PC-9 (cell line): ENCODE measurements around the gene SALL3. TPM values are rescaled to one million over a fixed set of nuclear protein-coding genes. Genes with fewer than 3 reads are reported as not detected.

Experiments used
- BruUV-seq: library from RNA; stranded (reverse); fragments of 400-500 nt; replicated peaks from 2 replicates; lab custom pipeline; 2021; lab: Mats Ljungman, UMichigan
- CTCF ChIA-PET: fragments of 300-600 bp; sonication (Branson Sonifier 250); formaldehyde crosslinking; loops from one replicate; lab custom pipeline; 2022; ENCODE audit warnings: antibody characterized with exemption; lab: Charles Lee
- POLR2A ChIA-PET: fragments of 300-600 bp; sonication (Branson Sonifier 250); formaldehyde crosslinking; loops from one replicate; lab custom pipeline; 2022; ENCODE audit warnings: antibody characterized with exemption; ENCODE audit not compliant: unreplicated experiment; lab: Charles Lee
- DNase-seq, 2 experiments: peaks; one replicate each; pipeline versions ENCODE4 v3.0.0 to v3.0.0-alpha.2; 2015 to 2022; ENCODE audit warnings: mixed read lengths in 1 of 2
- H2AFZ ChIP-seq: fragments of 200-600 bp; sonication (generic); 2 replicates; pipeline ENCODE4 v1.8.1; 2017; ENCODE audit warnings: antibody characterized with exemption
- H3F3A ChIP-seq: fragments of 200-600 bp; sonication (generic); 2 replicates; pipeline ENCODE4 v1.8.1; 2017; ENCODE audit warnings: antibody characterized with exemption, mild to moderate bottlenecking, low read depth; ENCODE audit not compliant: insufficient read depth
- H3K27ac ChIP-seq: fragments of 200-600 bp; sonication (generic); 2 replicates; pipeline ENCODE4 v1.6.1; 2016; ENCODE audit warnings: mixed run types
- H3K27me3 ChIP-seq: fragments of 200-600 bp; sonication (generic); 2 replicates; pipeline ENCODE4 v1.6.1; 2016; ENCODE audit warnings: low read depth, mixed run types; ENCODE audit not compliant: insufficient read depth
- H3K36me3 ChIP-seq: fragments of 200-600 bp; sonication (generic); 2 replicates; pipeline ENCODE4 v1.6.1; 2016; ENCODE audit warnings: low read depth, mixed run types
- H3K4me1 ChIP-seq: fragments of 200-600 bp; sonication (generic); replicated peaks from 2 replicates; pipeline ENCODE4 v1.6.1; 2016; ENCODE audit warnings: mixed run types; ENCODE audit not compliant: insufficient read depth
- H3K4me2 ChIP-seq: fragments of 200-600 bp; sonication (generic); 2 replicates; pipeline ENCODE4 v1.6.1; 2017; ENCODE audit warnings: mixed run types
- H3K4me3 ChIP-seq: fragments of 200-600 bp; sonication (generic); 2 replicates; pipeline ENCODE4 v1.6.1; 2016; ENCODE audit warnings: mixed run types
- H3K79me2 ChIP-seq: fragments of 200-600 bp; sonication (generic); 2 replicates; pipeline ENCODE4 v1.6.1; 2017; ENCODE audit warnings: low read depth, mixed run types
- H3K9me2 ChIP-seq: fragments of 200-600 bp; sonication (generic); 2 replicates; pipeline ENCODE4 v1.8.1; 2017; ENCODE audit warnings: mild to moderate bottlenecking; ENCODE audit not compliant: insufficient read depth
- H3K9me3 ChIP-seq: fragments of 200-600 bp; sonication (generic); 2 replicates; pipeline ENCODE4 v1.8.1; 2016; ENCODE audit warnings: low read depth; ENCODE audit not compliant: insufficient read depth
- H4K20me1 ChIP-seq: fragments of 200-600 bp; sonication (generic); 2 replicates; pipeline ENCODE4 v1.8.1; 2017; ENCODE audit not compliant: insufficient read depth
- CTCF ChIP-seq: fragments of 200-600 bp; sonication (generic); conservative IDR thresholded peaks from 2 replicates; pipeline ENCODE4 v1.6.1; 2017; ENCODE audit warnings: mixed run types, antibody characterized with exemption, mild to moderate bottlenecking, moderate library complexity
- EZH2 ChIP-seq: fragments of 200-600 bp; sonication (generic); IDR thresholded peaks from 2 replicates; pipeline ENCODE4 v1.8.0; 2017; ENCODE audit warnings: antibody characterized with exemption, low read depth
- intact Hi-C: fragments of 100-400 bp; cut with micrococcal nuclease; formaldehyde crosslinking; loops from one replicate; pipeline ENCODE4 v1.10.0; 2022; ENCODE audit not compliant: unreplicated experiment
- total RNA-seq: library from RNA; stranded (reverse); gene quantifications from 2 replicates; pipeline ENCODE4 v1.2.3, GENCODE V29; 2021

The SALL3 gene
- total RNA-seq, 1 experiment from 2014 or later: not detected

DNA sequence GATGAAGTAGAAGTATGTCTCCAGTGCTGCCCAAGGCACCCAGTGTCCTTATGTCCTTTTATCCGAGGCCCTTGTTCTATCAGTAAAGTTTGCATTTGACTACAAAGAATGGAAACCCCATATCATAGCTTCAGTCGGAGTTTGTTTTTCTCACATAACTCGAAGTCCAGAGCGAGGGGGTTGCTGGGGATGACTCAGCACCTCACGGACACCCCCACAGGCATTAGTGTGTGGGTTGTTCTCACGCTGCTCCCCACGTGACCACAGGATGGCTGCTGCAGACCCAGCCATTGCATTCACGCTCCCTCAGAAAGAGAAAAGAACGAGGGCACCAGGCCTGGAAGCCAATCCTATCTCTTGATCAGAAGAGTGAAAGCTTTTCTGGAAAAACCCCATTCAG lies 27.8 kb downstream of the SALL3 start:
- DNase-seq: no peak
- ChIA-PET POLR2A (no interaction called here), CTCF (no interaction called here)
- H3K36me3 ChIP-seq: no peaks in the 10 kb centered on the region
- no peak for TF ChIP-seq EZH2
- no TSS peak for BruUV-seq
- H3K4me3 ChIP-seq: no peak overlapping the region
- no peaks in the 10 kb centered on the region for H4K20me1 ChIP-seq
- no peaks in the 10 kb centered on the region for H3K4me1 ChIP-seq
- intact Hi-C loops: no loop called here
- peaks cover 84% of the 10 kb centered on the region for H3K27me3 ChIP-seq
- H2AFZ ChIP-seq: no peak overlapping the region
- H3K9me2 ChIP-seq: no peaks in the 10 kb centered on the region; the same call in 1 of the 2 replicates
- H3K27ac ChIP-seq: no peak overlapping the region
- no peaks in the 10 kb centered on the region for H3F3A ChIP-seq
- H3K9me3 ChIP-seq: no peaks in the 10 kb centered on the region
- no peaks in the 10 kb centered on the region for H3K79me2 ChIP-seq
- no peak overlapping the region for H3K4me2 ChIP-seq

- Histone ChIP-seq H3K79me2 (no peaks in the 10 kb centered on the region), H3K9me2 (no peaks in the 10 kb centered on the region; the same call in 1 of the 2 replicates), H3K27me3 (peaks cover 84% of the 10 kb centered on the region), H3K36me3 (no peaks in the 10 kb centered on the region), H3K9me3 (no peaks in the 10 kb centered on the region), H3K4me1 (no peaks in the 10 kb centered on the region), H3K27ac (no peak overlapping the region), H3F3A (no peaks in the 10 kb centered on the region), H2AFZ (no peak overlapping the region), H3K4me2 (no peak overlapping the region), H3K4me3 (no peak overlapping the region), H4K20me1 (no peaks in the 10 kb centered on the region)
- CTCF ChIA-PET: no interaction called here
- intact Hi-C loops: no loop called here
- TF ChIP-seq EZH2 (no peak), CTCF (no peak)
- POLR2A ChIA-PET: no interaction called here
- BruUV-seq: no TSS peak
- no peak for DNase-seq
Measured at GRCh38 chr18:79008356-79008940, 28.8 kb downstream of the SALL3 start.

GRCh38 chr18:79010802-79011201 lies 31.2 kb downstream of the SALL3 start:
- BruUV-seq: no TSS peak
- H3K27ac ChIP-seq: no peak overlapping the region
- H3K9me2 ChIP-seq: no peaks in the 10 kb centered on the region; the same call in 1 of the 2 replicates
- no peaks in the 10 kb centered on the region for H3K79me2 ChIP-seq
- ChIA-PET CTCF (interaction anchor here (0.7 kb wide), 1 partner anchor 245 kb away, joined by 3 read pairs; no protein-coding TSS in a partner anchor), POLR2A (no interaction called here)
- H4K20me1 ChIP-seq: no peaks in the 10 kb centered on the region
- no peaks in the 10 kb centered on the region for H3K4me1 ChIP-seq
- DNase-seq: no peak
- no peak overlapping the region for H3K4me2 ChIP-seq
- H3K9me3 ChIP-seq: no peaks in the 10 kb centered on the region
- TF ChIP-seq CTCF (no peak), EZH2 (no peak)
- no peak overlapping the region for H2AFZ ChIP-seq
- no peak overlapping the region for H3K4me3 ChIP-seq
- no peaks in the 10 kb centered on the region for H3F3A ChIP-seq
- peaks cover 83% of the 10 kb centered on the region for H3K27me3 ChIP-seq
- no peaks in the 10 kb centered on the region for H3K36me3 ChIP-seq
- intact Hi-C loops: no loop called here
